CD14-positive monocyte (primary cell): ENCODE results near the gene KIRREL3. TPM values are rescaled to one million over a fixed set of nuclear protein-coding genes. Genes with fewer than 3 reads are reported as not detected.

Experiments
- DNase-seq, 3 donors: peaks; one replicate each; pipeline ENCODE4 v3.0.0-alpha.2; 2011 to 2022
- H2AFZ ChIP-seq: 2 replicates; pipeline ENCODE4 v1.6.0; 2012; ENCODE audit warnings: mild to moderate bottlenecking, low read depth, low read length, inconsistent platforms; ENCODE audit not compliant: insufficient read depth, poor library complexity, severe bottlenecking
- H3K27ac ChIP-seq, 2 donors: 1 replicate in 1 of 2; 2 replicates in 1 of 2; pipeline ENCODE4 v1.5.1; 2012 to 2013; ENCODE audit warnings: low read length in 2 of 2, control low read depth in 1 of 2, inconsistent platforms in 1 of 2, low read depth in 1 of 2, mild to moderate bottlenecking in 1 of 2
- H3K27me3 ChIP-seq, 2 donors: one replicate each; pipeline versions ENCODE4 v1.6.0 to v1.6.1; 2011 to 2013; ENCODE audit warnings: low read length in 2 of 2; ENCODE audit not compliant: control insufficient read depth in 2 of 2, insufficient read depth in 2 of 2
- H3K36me3 ChIP-seq, 2 donors: replicated peaks in 1 of 2; 1 replicate in 1 of 2; 2 replicates in 1 of 2; pipeline versions ENCODE4 v1.5.1 to v1.6.1; 2012 to 2013; ENCODE audit warnings: low read length in 2 of 2, control low read depth in 1 of 2, inconsistent platforms in 1 of 2, mild to moderate bottlenecking in 1 of 2; ENCODE audit not compliant: insufficient read depth in 2 of 2, control insufficient read depth in 1 of 2
- H3K4me1 ChIP-seq, 2 donors: 1 replicate in 1 of 2; 2 replicates in 1 of 2; pipeline versions ENCODE4 v1.5.1 to v1.6.1; 2012 to 2013; ENCODE audit warnings: low read length in 2 of 2, control low read depth in 1 of 2, inconsistent platforms in 1 of 2, mild to moderate bottlenecking in 1 of 2, moderate library complexity in 1 of 2; ENCODE audit not compliant: insufficient read depth in 2 of 2, control insufficient read depth in 1 of 2
- H3K4me2 ChIP-seq: replicated peaks from 2 replicates; pipeline ENCODE3; 2012; ENCODE audit warnings: low read length, moderate library complexity, mild to moderate bottlenecking; ENCODE audit not compliant: poor library complexity, severe bottlenecking; ENCODE audit errors: extremely low read depth
- H3K4me3 ChIP-seq, 3 experiments: fragments of 200-600 bp in 1 of 3; sonication (generic) in 1 of 3; replicated peaks in 1 of 3; 1 replicate in 2 of 3; 2 replicates in 1 of 3; pipeline ENCODE4 v1.5.1; 2011 to 2013; ENCODE audit warnings: low read length in 3 of 3, mild to moderate bottlenecking in 3 of 3, control low read depth in 2 of 3, low read depth in 2 of 3, inconsistent platforms in 1 of 3, moderate library complexity in 1 of 3
- H3K79me2 ChIP-seq: 2 replicates; pipeline ENCODE4 v1.6.0; 2012; ENCODE audit warnings: mild to moderate bottlenecking, control low read depth, inconsistent platforms, low read length, moderate library complexity; ENCODE audit not compliant: insufficient read depth
- H3K9ac ChIP-seq: 2 replicates; pipeline ENCODE4 v1.6.0; 2017; ENCODE audit warnings: low read length, mild to moderate bottlenecking; ENCODE audit not compliant: insufficient read depth, poor library complexity, severe bottlenecking
- H3K9me3 ChIP-seq, 2 donors: replicated peaks in 1 of 2; 1 replicate in 1 of 2; 2 replicates in 1 of 2; pipeline versions ENCODE4 v1.5.1 to v1.6.1; 2012 to 2013; ENCODE audit warnings: low read length in 2 of 2, control low read depth in 1 of 2; ENCODE audit not compliant: control insufficient read depth in 1 of 2, insufficient read depth in 1 of 2
- H4K20me1 ChIP-seq: 2 replicates; pipeline ENCODE4 v1.6.0; 2012; ENCODE audit warnings: mild to moderate bottlenecking, low read length, control low read depth, moderate library complexity; ENCODE audit not compliant: insufficient read depth
- H3K27ac Mint-ChIP-seq, 7 donors: one replicate each; pipeline ENCODE4 v1.8.0; 2020; ENCODE audit warnings: mild to moderate bottlenecking in 7 of 7, mixed read lengths in 7 of 7, moderate library complexity in 6 of 7, inconsistent platforms in 2 of 7
- H3K27me3 Mint-ChIP-seq, 3 donors: one replicate each; pipeline ENCODE4 v1.8.0; 2021 to 2022; ENCODE audit warnings: low read depth in 3 of 3, mild to moderate bottlenecking in 3 of 3, mixed read lengths in 3 of 3, moderate library complexity in 3 of 3, inconsistent platforms in 1 of 3
- H3K36me3 Mint-ChIP-seq, 2 donors: one replicate each; pipeline ENCODE4 v1.8.0; 2020; ENCODE audit warnings: mixed read lengths in 2 of 2, inconsistent platforms in 1 of 2, mild to moderate bottlenecking in 1 of 2
- H3K4me1 Mint-ChIP-seq: one replicate; pipeline ENCODE4 v1.8.0; 2020; ENCODE audit warnings: mild to moderate bottlenecking, mixed read lengths
- H3K4me3 Mint-ChIP-seq, 2 donors: one replicate each; pipeline ENCODE4 v1.8.0; 2020; ENCODE audit warnings: mild to moderate bottlenecking in 2 of 2, mixed read lengths in 2 of 2, moderate library complexity in 1 of 2
- H3K9me3 Mint-ChIP-seq, 7 donors: one replicate each; pipeline ENCODE4 v1.8.0; 2020 to 2022; ENCODE audit warnings: mixed read lengths in 7 of 7, mild to moderate bottlenecking in 6 of 7, moderate library complexity in 6 of 7, inconsistent platforms in 2 of 7
- CTCF ChIP-seq: fragments of 200-600 bp; IDR thresholded peaks from one replicate; pipeline ENCODE4 v1.8.0; 2022; ENCODE audit warnings: antibody characterized with exemption, mild to moderate bottlenecking
- WGBS: methylation state at CpG from one replicate; pipeline ENCODE4 v1.1.5; 2013; ENCODE audit warnings: missing lambda C conversion rate; ENCODE audit not compliant: insufficient coverage; 5-methylcytosine and 5-hydroxymethylcytosine counted together
- intact Hi-C, 2 donors: fragments of 100-400 bp; cut with micrococcal nuclease; formaldehyde crosslinking; loops; one replicate each; pipeline versions ENCODE4 v1.15.0 to v1.15.1; 2023
- polyA plus RNA-seq, 3 donors: library from polyadenylated mRNA; depleted of rRNA in 1 of 3; unstranded in 2 of 3; stranded (reverse) in 1 of 3; fragments of 300-500 nt in 2 of 3; fragments of >200 nt in 1 of 3; fragmentation: Illumina TruSeq in 2 of 3; gene quantifications; 1 replicate in 2 of 3; 2 replicates in 1 of 3; pipeline ENCODE4 v1.2.3, GENCODE V29; 2012 to 2021

Gene KIRREL3
- polyA plus RNA-seq, 3 donors, result not detected

DNA sequence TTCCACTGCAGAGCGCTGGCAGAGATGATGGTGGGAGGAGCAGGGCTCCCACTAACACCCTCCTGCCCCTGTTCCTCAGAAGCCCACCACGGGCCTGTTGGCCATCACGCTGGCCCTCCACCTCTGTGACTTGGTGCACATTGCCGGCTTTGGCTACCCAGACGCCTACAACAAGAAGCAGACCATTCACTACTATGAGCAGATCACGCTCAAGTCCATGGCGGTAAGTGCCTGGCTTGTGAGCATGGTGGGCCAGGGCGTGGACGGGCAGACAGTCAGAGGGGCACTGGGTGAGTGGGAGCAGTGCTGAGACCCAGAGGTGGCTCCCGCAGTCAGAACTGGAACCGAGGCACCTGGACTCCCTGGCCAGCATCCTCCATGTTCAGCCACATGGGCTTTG is 587.1 kb downstream of the KIRREL3 start:
- Histone ChIP-seq H2AFZ (no peak overlapping the region), H3K4me3 (no peak overlapping the region), H3K79me2 (no peaks in the 10 kb centered on the region), H3K36me3 (peaks cover 18 to 65% of the 10 kb centered on the region in 2 donors), H3K9ac (no peak overlapping the region), H3K9me3 (no peaks in the 10 kb centered on the region), H4K20me1 (no peaks in the 10 kb centered on the region), H3K4me2 (no peak overlapping the region), H3K4me1 (peaks cover 9 to 12% of the 10 kb centered on the region in 2 donors), H3K27me3 (no peaks in the 10 kb centered on the region), H3K27ac (no peak overlapping the region)
- H3K27ac Mint-ChIP-seq, result no peak overlapping the region
- H3K36me3 Mint-ChIP-seq, result peaks cover 30 to 41% of the 10 kb centered on the region in 2 donors
- H3K4me1 Mint-ChIP-seq, result peaks cover 12% of the 10 kb centered on the region
- no peak overlapping the region for H3K4me3 Mint-ChIP-seq
- no peaks in the 10 kb centered on the region for H3K27me3 Mint-ChIP-seq
- TF ChIP-seq CTCF, result no peak
- intact Hi-C loops, result no loop called here
- no peak for DNase-seq
- 100% methylated on average over 3 of the region's 11 CpGs for WGBS
- H3K9me3 Mint-ChIP-seq, result no peaks in the 10 kb centered on the region

GRCh38 chr11:126411971-126412381 is 588.6 kb downstream of the KIRREL3 start:
- Histone ChIP-seq H3K27ac (no peak overlapping the region), H3K4me3 (no peak overlapping the region), H3K27me3 (no peaks in the 10 kb centered on the region), H3K4me1 (peaks cover 8 to 11% of the 10 kb centered on the region in 2 donors), H3K9me3 (no peaks in the 10 kb centered on the region), H3K9ac (no peak overlapping the region), H3K79me2 (no peaks in the 10 kb centered on the region), H4K20me1 (no peaks in the 10 kb centered on the region), H3K36me3 (peaks cover 26 to 78% of the 10 kb centered on the region in 2 donors), H3K4me2 (no peak overlapping the region), H2AFZ (no peak overlapping the region)
- Mint-ChIP-seq H3K4me3 (no peak overlapping the region), H3K27ac (peak overlapping the region in 1 of 7 donors; percentile 47), H3K27me3 (no peaks in the 10 kb centered on the region), H3K36me3 (peaks cover 40 to 55% of the 10 kb centered on the region in 2 donors), H3K9me3 (no peaks in the 10 kb centered on the region), H3K4me1 (peaks cover 10% of the 10 kb centered on the region)
- no peak for DNase-seq
- TF ChIP-seq CTCF, result no peak
- 89% methylated on average over 4 of the region's 6 CpGs for WGBS
- intact Hi-C loops, result no loop called here
